Stimulated activated CD4-positive, alpha-beta T cell treated with anti-CD3 and anti-CD28 coated beads, Interleukin-2, amount 100 ng/mL, for 4 hours (primary cell): Measurements from ENCODE around the gene TUSC2.
"Not testable (repeated sequence)": the region's sequence is repeated elsewhere in the genome, so short reads cannot be mapped to it uniquely, and the experiment has no call there.

ENCODE experiments used
- DNase-seq: peaks from one replicate; pipeline ENCODE4 v3.0.0-alpha.2; 2020; ENCODE audit warnings: low read depth

TUSC2 gene

DNA sequence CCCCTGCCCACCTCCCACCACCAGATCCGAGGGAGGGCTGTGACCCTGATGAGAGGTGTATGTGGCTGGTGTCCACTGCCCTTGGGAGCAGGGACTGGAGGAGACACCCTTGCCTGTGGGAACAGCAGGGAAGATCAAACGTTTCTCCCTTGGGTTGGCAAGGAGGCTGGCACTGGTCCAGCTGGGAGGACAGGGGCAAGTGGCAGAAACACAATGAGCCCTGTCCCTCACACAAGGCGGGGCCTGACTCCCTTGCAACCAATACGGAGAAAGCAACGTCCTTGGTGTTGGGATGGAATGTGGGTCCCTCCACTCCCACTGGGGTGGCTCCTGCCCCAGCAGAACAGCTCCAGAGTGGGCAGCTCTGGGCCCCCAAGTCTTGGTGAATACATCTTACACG, 10.7 kb downstream of the TUSC2 start:
- DNase-seq = no peak

GRCh38 chr3:50316657-50317242, 11.3 kb downstream of the TUSC2 start:
- peak; percentile 49 for DNase-seq

DNA sequence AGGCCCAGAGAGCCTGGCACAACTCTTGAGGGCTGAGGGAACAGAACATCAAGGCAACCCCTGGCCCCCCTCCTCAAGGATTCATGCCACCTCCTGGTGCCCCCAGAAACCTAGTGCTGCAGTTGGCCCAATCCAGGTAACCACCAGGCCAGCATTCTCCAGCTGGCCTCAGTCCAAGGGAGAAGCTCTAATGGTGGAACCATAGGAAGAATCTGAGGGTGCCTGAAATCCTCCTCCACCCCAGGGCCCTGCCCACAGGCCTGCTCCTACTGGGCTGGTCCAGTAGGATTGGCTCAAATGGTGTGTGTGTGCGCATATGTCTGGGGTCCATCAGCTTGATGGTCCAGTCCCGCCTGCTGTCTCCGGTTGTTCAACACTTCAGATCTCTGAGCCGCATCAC, 13.2 kb downstream of the TUSC2 start:
- DNase-seq = no peak

- no peak for DNase-seq
Observed at GRCh38 chr3:50314342-50314741, 13.7 kb downstream of the TUSC2 start.

DNA sequence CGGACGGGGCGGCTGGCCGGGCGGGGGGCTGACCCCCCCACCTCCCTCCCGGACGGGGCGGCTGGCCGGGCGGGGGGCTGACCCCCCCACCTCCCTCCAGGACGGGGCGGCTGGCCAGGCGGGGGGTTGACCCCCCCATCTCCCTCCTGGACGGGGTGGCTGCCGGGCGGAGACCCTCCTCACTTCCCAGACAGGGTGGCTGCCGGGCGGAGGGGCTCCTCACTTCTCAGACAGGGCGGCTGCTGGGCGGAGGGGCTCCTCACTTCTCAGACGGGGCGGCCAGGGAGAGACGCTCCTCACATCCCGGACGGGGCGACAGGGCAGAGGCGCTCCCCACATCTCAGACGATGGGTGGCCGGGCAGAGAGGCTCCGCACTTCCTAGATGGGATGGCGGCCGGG, 16.0 kb downstream of the TUSC2 start:
- DNase-seq = not testable (repeated sequence)

- DNase-seq = no peak
Observed at GRCh38 chr3:50304601-50305000, 23.4 kb downstream of the TUSC2 start.

DNA sequence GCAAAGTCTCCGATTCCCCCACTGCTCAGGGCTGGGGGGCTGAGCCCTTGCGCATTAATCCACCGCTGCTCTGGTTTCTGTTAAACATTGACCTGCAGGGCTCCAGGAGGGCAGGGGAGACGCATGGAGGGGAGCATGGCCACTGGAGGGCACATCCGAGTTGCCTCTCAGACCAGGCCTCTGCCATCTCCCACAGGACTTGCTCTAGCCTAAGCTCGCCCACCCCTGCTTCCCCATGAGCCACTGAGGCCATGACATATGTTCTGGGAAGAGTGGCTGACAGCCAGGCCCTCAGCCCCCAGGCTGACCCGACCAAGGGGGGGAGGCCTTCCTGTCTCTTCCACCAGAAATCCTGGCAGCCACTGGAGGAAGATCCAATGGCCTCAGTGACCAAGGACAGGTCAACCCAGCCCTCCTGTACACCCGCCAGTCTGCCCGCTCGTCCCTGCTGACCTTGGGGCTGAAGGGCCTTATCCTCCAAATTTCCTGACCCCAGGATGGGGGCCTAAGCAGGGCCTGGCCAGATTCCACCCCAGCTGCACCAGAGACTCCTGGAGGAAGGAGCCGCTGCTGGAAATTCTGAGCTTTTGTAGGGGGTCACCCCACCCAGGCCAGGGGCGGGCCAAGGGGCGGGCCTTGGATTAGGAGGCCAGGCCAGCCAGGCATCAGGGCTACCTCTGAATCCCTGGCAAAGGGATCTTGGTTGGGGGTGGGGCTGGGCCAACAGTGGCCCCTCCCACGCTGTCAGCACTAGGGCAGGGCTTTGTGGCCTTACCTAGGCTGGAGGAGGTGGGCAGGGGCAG, 24.8 kb downstream of the TUSC2 start, which contains the start of gene HYAL1:
Gene HYAL1 (minus strand): TSS at position 562 of the 803 bp plus-strand sequence. CDS start 618 bp downstream, outside the sequence.
- no peak for DNase-seq

- no peak for DNase-seq
Observed at GRCh38 chr3:50302095-50303012, 25.7 kb downstream of the TUSC2 start.

GRCh38 chr3:50300681-50301254, 27.3 kb downstream of the TUSC2 start:
- DNase-seq = no peak

GRCh38 chr3:50299929-50300680, 27.9 kb downstream of the TUSC2 start:
- DNase-seq = no peak

GRCh38 chr3:50299638-50299928, 28.4 kb downstream of the TUSC2 start:
- no peak for DNase-seq

DNA sequence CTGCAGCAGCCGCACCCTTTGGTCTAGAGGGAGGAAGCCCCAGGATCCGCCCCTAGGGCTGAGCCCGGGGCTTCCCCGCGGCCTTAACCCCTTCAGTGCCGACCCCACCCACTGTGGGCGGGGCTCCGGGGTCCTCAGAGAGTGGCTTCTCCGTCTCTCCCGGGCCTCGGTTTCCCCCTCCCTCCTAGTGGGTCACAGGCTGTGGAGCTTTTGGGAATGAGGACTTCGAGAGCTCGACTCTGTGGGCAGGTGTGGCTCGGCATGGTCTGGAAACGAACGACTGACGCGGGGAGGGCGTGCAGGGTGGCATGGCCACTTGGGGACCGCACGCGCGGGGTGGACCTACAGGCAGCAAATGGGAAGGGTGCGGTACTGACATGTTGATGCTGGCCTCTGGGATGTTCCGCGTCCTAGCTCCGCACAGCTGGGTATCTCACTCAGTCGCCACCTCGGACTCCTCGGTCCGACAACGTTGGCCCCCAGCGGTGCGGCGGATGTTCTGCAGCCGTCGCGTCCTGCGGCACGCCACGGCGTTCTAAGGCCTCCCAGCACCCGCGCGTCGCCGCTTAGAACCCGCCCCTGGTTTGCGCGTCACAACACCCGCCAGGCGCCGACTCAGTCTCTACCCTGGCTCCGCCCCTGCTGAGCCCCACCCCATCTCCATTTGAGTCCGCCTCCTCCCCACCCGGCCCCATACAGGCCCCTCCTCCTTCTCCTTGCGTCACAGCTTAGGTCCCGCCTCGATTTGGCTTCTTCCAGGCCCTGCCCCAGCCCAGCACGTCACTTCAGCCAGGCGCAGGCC, 29.0 kb downstream of the TUSC2 start, which contains the start of the genes HYAL3 and NAA80:
Gene HYAL3 (minus strand): TSS at position 570 of the 802 bp plus-strand sequence. CDS start 3,803 bp downstream, outside the sequence.
Gene NAA80 (minus strand): TSS at position 570 of the 802 bp plus-strand sequence. CDS start 1,942 bp downstream, outside the sequence.
- DNase-seq = peak; percentile 99

DNA sequence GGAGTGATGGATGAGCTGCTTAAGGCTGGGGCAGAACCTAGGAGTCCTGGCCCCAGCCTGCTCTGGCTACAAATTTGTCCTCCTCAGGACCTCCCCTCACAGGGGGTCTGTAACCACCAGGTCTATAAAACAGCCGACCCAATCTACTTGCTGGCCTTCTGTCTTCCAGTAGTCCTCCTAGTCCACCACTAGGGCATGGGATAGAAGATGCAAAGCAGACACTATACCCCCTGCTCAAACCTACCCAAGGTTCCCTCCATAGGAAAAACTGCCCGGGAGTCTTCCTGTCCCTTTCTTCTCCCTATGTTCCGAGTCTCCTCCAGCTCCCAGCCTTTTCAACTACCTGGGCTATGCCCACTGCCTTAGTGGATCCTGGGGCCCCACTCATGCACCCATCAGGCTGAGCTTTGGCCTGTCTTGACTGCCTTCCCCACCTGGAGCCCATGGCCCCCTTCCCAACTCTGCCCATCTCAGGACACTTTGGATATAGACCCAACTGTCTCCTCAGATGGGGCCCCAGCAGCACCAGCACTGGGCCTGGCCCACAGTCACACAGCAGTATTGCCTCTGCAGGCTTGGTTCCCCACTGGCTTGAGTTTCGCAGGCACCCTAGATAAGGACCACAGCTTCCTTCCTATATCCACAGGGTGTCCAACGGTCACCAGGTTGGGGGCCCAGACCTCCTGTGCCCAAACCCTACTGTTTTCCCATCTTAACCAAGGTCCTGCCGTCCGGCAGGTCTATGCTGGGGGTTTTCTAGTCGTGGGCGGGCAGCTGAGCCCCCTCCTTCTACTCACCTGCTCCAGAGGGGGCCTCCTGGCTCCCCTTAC, 29.9 kb downstream of the TUSC2 start:
- no peak for DNase-seq

- DNase-seq = no peak
Observed at GRCh38 chr3:50297384-50297775, 30.6 kb downstream of the TUSC2 start.

DNA sequence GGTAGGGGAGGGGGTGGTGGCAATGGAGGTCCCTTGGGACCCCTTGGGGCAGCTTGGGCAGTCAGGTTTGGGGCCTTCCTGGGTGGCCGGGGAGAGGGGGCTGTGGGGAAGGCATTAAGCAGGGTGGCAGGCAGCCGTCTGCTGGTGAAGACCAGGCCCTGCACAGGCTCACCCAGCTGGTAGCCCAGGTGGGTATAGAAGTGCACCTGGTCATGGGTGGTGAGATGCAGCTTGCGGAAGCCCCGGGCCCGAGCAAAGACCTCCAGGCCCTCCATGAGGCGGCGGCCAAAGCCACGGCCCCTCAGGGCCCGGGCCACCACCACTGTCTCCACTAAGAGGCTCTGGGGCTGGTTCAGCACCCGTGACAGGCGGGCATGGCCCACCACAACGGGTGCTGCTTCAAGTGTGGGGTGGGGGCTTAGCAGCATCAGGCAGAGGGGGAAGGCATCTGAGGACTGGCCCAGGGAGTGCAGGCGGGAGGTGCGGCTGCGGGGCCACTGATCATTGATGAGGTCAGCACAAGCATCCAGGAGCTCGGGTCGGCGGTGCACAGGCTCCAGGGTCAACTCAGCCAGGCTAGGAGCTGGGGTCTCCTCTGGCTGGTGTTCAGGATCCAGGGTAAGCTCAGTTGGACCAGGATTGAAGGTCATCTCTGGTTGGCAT, 31.2 kb downstream of the TUSC2 start:
- no peak for DNase-seq

- no peak for DNase-seq
Observed at GRCh38 chr3:50295553-50296431, 32.2 kb downstream of the TUSC2 start.

DNA sequence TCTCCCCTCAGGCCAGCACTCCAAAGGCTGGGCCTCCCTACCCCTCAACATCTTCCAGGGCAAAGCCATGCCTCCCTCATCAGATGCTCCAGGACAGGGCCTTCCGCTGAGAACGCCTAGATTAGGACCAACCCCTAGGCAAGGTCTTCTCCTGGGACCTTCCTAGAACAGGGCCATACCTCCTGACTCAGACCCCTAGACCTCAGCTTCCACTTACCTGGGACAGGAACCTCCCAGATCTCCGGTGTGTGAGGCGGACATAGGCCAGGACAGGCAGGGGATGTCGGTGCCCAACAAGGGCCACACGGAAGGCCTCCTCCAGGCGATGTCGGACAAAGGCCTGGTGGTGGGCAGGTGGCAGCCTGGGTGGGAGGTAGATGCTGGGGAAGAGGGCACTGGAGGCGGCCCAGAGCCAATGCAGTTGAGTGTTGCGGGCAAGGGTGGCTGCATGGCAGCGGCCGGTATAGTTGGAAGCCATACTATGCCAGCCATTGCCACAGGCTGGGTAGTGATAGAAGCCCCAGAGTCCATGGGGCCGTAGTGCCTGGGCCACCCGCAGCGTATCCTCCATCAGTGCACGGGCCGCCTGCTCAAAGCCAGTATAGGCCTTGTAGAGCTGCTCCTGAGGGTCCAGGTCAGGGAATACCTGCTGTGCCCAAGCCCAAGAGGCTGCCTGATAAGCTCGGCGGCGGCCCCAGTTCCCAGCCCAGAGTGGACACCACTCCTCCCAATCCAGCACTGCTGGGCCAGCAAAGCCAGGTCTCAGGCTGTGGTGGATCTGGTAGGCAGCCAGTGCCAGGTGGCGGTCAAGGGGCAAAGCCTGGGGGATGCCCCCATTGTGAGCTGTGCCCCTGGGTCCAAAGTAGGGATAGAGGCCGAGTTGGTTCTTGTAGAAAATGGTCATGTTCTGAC, 33.3 kb downstream of the TUSC2 start:
- no peak for DNase-seq
